ENCODE data around the gene AP2M1. TPM values are rescaled to one million over a fixed set of nuclear protein-coding genes. Genes with fewer than 3 reads are reported as not detected.

The AP2M1 gene
- total RNA-seq, 1 donor: 427 TPM

- H3K4me2 ChIP-seq (ENCODE audit: insufficient read depth, low read length): peak overlapping the region; percentile 98
- peak overlapping the region; percentile 85 for H3K27ac ChIP-seq (ENCODE audit: low read depth, low read length)
- H3K4me3 ChIP-seq (ENCODE audit: insufficient read depth, low read length): peak overlapping the region; percentile 93
- H2AFZ ChIP-seq (ENCODE audit: low read length): no peak overlapping the region
- peaks cover 70% of the 10 kb centered on the region for H4K20me1 ChIP-seq (ENCODE audit: insufficient read depth, low read length)
- TF ChIP-seq CTCF (IDR thresholded peaks at IDR 0.05; ENCODE audit: extremely low read depth, low read depth, low read length): no peak
- peaks cover 59% of the 10 kb centered on the region for H3K36me3 ChIP-seq (ENCODE audit: insufficient read depth, low read length)
- H3K79me2 ChIP-seq (ENCODE audit: insufficient read depth, low read length): peaks cover 84% of the 10 kb centered on the region
- H3K27me3 ChIP-seq (ENCODE audit: insufficient read depth, low read length): no peaks in the 10 kb centered on the region
- H3K4me1 ChIP-seq (ENCODE audit: insufficient read depth, low read length): peaks cover 53% of the 10 kb centered on the region
- no peaks in the 10 kb centered on the region for H3K9me3 ChIP-seq (ENCODE audit: low read depth, low read length)
- DNase-seq (ENCODE audit: insufficient read length, low spot score, missing footprints): no peak
These were observed 3.2 kb downstream of the AP2M1 start for GRCh38 chr3:184177767-184178306.

- no peak overlapping the region for H2AFZ ChIP-seq (ENCODE audit: low read length)
- H4K20me1 ChIP-seq (ENCODE audit: insufficient read depth, low read length): peaks cover 65% of the 10 kb centered on the region
- peaks cover 45% of the 10 kb centered on the region for H3K4me1 ChIP-seq (ENCODE audit: insufficient read depth, low read length)
- no peak for TF ChIP-seq CTCF (IDR thresholded peaks at IDR 0.05; ENCODE audit: extremely low read depth, low read depth, low read length)
- H3K9me3 ChIP-seq (ENCODE audit: low read depth, low read length): no peaks in the 10 kb centered on the region
- H3K27me3 ChIP-seq (ENCODE audit: insufficient read depth, low read length): no peaks in the 10 kb centered on the region
- no peak overlapping the region for H3K4me3 ChIP-seq (ENCODE audit: insufficient read depth, low read length)
- peak overlapping the region; percentile 85 for H3K27ac ChIP-seq (ENCODE audit: low read depth, low read length)
- H3K79me2 ChIP-seq (ENCODE audit: insufficient read depth, low read length): peaks cover 87% of the 10 kb centered on the region
- no peak overlapping the region for H3K4me2 ChIP-seq (ENCODE audit: insufficient read depth, low read length)
- peaks cover 67% of the 10 kb centered on the region for H3K36me3 ChIP-seq (ENCODE audit: insufficient read depth, low read length)
- DNase-seq (ENCODE audit: insufficient read length, low spot score, missing footprints): peak; percentile 79
These were observed 4.0 kb downstream of the AP2M1 start for GRCh38 chr3:184178521-184179138.

- H3K4me3 ChIP-seq (ENCODE audit: insufficient read depth, low read length): no peak overlapping the region
- peaks cover 41% of the 10 kb centered on the region for H3K4me1 ChIP-seq (ENCODE audit: insufficient read depth, low read length)
- peak; percentile 91 for DNase-seq (ENCODE audit: insufficient read length, low spot score, missing footprints)
- no peaks in the 10 kb centered on the region for H3K27me3 ChIP-seq (ENCODE audit: insufficient read depth, low read length)
- no peak overlapping the region for H2AFZ ChIP-seq (ENCODE audit: low read length)
- no peak overlapping the region for H3K4me2 ChIP-seq (ENCODE audit: insufficient read depth, low read length)
- H4K20me1 ChIP-seq (ENCODE audit: insufficient read depth, low read length): peaks cover 64% of the 10 kb centered on the region
- H3K79me2 ChIP-seq (ENCODE audit: insufficient read depth, low read length): peaks cover 77% of the 10 kb centered on the region
- H3K36me3 ChIP-seq (ENCODE audit: insufficient read depth, low read length): peaks cover 83% of the 10 kb centered on the region
- H3K27ac ChIP-seq (ENCODE audit: low read depth, low read length): peak overlapping the region; percentile 25
- no peaks in the 10 kb centered on the region for H3K9me3 ChIP-seq (ENCODE audit: low read depth, low read length)
- no peak for TF ChIP-seq CTCF (IDR thresholded peaks at IDR 0.05; ENCODE audit: extremely low read depth, low read depth, low read length)
These were observed 5.5 kb downstream of the AP2M1 start for GRCh38 chr3:184180165-184180564.

- Histone ChIP-seq H3K4me3 (ENCODE audit: insufficient read depth, low read length) (no peak overlapping the region), H3K27me3 (ENCODE audit: insufficient read depth, low read length) (no peaks in the 10 kb centered on the region), H3K79me2 (ENCODE audit: insufficient read depth, low read length) (peaks cover 71% of the 10 kb centered on the region), H3K36me3 (ENCODE audit: insufficient read depth, low read length) (peaks cover 84% of the 10 kb centered on the region), H3K4me1 (ENCODE audit: insufficient read depth, low read length) (peaks cover 38% of the 10 kb centered on the region), H2AFZ (ENCODE audit: low read length) (no peak overlapping the region), H3K27ac (ENCODE audit: low read depth, low read length) (no peak overlapping the region), H4K20me1 (ENCODE audit: insufficient read depth, low read length) (peaks cover 56% of the 10 kb centered on the region), H3K9me3 (ENCODE audit: low read depth, low read length) (no peaks in the 10 kb centered on the region), H3K4me2 (ENCODE audit: insufficient read depth, low read length) (no peak overlapping the region)
- no peak for DNase-seq (ENCODE audit: insufficient read length, low spot score, missing footprints)
- no peak for TF ChIP-seq CTCF (IDR thresholded peaks at IDR 0.05; ENCODE audit: extremely low read depth, low read depth, low read length)
These were observed 6.9 kb downstream of the AP2M1 start for GRCh38 chr3:184181596-184181995.

All from osteoblast (primary cell).